ENCODE data around the gene PCGF3.

DNA sequence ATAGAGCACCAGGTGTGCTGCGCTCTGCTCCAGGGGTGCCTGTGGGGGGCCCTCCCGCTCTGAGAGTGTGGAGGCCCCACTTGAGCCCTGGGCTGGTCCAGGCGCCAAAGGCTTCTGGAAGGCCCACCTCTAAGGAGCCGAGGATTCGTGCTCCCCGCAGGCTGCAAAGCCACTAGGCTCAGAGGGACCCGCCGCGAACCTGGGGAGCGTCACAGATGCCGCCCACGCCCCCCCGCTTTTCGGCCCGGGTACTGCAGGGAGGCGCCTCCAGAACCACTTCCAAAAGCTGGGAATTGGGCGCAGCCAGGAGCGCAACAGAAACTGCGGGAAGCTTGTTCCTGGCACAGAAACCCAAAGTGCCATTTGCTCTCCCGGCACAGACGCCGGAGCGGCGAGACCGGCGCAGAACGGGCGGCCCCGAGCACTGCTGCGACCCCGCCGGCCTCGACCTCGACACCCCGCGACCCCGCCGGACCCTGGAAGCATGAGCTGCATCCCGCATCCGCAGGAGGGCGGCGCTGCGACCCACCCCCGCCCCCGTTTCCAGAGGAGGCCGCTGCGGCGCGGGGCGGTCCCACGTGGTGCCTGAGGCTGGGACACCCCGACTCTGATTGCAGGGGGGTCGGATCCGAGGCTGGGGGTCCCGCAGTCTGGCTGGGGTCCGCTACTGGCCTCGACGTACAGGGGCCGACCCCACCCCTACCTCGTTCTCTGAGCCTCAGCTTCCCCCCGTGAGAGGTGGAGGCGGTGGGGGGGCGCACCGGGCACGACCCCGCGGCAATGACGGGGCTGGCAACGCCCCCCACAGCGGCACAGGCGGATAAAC lies 89.5 kb downstream of the PCGF3 start:
- TF ChIP-seq, protein P1, sequence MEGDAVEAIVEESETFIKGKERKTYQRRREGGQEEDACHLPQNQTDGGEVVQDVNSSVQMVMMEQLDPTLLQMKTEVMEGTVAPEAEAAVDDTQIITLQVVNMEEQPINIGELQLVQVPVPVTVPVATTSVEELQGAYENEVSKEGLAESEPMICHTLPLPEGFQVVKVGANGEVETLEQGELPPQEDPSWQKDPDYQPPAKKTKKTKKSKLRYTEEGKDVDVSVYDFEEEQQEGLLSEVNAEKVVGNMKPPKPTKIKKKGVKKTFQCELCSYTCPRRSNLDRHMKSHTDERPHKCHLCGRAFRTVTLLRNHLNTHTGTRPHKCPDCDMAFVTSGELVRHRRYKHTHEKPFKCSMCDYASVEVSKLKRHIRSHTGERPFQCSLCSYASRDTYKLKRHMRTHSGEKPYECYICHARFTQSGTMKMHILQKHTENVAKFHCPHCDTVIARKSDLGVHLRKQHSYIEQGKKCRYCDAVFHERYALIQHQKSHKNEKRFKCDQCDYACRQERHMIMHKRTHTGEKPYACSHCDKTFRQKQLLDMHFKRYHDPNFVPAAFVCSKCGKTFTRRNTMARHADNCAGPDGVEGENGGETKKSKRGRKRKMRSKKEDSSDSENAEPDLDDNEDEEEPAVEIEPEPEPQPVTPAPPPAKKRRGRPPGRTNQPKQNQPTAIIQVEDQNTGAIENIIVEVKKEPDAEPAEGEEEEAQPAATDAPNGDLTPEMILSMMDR (conservative IDR thresholded peaks at IDR 0.05; ENCODE audit: low read depth, low read length) = no peak
- no peak for TF ChIP-seq EZH2 (IDR thresholded peaks at IDR 0.05; ENCODE audit: borderline replicate concordance, low read depth, low read length, poor library complexity, severe bottlenecking)

Measured in A673 (cell line).